Cardiac muscle cell (in vitro differentiated cells and primary cell): ENCODE data around the gene OR51E1. TPM values are rescaled to one million over a fixed set of nuclear protein-coding genes. Genes with fewer than 3 reads are reported as not detected.

ENCODE experiments used
- DNase-seq, 2 donors: peaks; one replicate each; pipeline versions ENCODE4 v3.0.0 to v3.0.0-alpha.2; 2010 to 2017; ENCODE audit warnings: low read depth in 1 of 2, low spot score in 1 of 2
- H3K27ac ChIP-seq: fragments of 200-600 bp; sonication (generic); 2 replicates; pipeline ENCODE4 v1.5.1; 2016
- H3K27me3 ChIP-seq: fragments of 200-600 bp; sonication (generic); 2 replicates; pipeline ENCODE4 v1.6.0; 2016; ENCODE audit warnings: control low read depth
- H3K36me3 ChIP-seq: fragments of 200-600 bp; sonication (generic); 2 replicates; pipeline ENCODE4 v1.5.1; 2016; ENCODE audit warnings: control low read depth
- H3K4me1 ChIP-seq: fragments of 200-600 bp; sonication (generic); 2 replicates; pipeline ENCODE4 v1.8.1; 2017; ENCODE audit warnings: low read depth, mild to moderate bottlenecking, mixed run types
- H3K4me3 ChIP-seq: fragments of 200-600 bp; sonication (generic); 2 replicates; pipeline ENCODE4 v1.5.1; 2016; ENCODE audit warnings: mild to moderate bottlenecking
- H3K9me3 ChIP-seq: fragments of 200-600 bp; sonication (generic); 2 replicates; pipeline ENCODE4 v1.5.1; 2017; ENCODE audit warnings: low read depth, mild to moderate bottlenecking, control low read depth
- CTCF ChIP-seq: IDR thresholded peaks from 2 replicates; pipeline ENCODE4 v1.5.1; 2012; ENCODE audit warnings: low read depth, mild to moderate bottlenecking, low read length
- polyA plus RNA-seq: library from polyadenylated mRNA; unstranded; fragments of >200 nt; fragmentation: Nextera tagmentation; extraction: Ambion mirVana; gene quantifications from 2 replicates; pipeline ENCODE4 v1.2.1, GENCODE V29; 2016
- total RNA-seq: library from RNA; depleted of rRNA; stranded (reverse); fragments of >200 nt; gene quantifications from 2 replicates; pipeline ENCODE4 v1.2.3, GENCODE V29; 2016

Gene OR51E1
- total and polyA plus RNA-seq, 2 experiments from 2014 or later: not detected

DNA sequence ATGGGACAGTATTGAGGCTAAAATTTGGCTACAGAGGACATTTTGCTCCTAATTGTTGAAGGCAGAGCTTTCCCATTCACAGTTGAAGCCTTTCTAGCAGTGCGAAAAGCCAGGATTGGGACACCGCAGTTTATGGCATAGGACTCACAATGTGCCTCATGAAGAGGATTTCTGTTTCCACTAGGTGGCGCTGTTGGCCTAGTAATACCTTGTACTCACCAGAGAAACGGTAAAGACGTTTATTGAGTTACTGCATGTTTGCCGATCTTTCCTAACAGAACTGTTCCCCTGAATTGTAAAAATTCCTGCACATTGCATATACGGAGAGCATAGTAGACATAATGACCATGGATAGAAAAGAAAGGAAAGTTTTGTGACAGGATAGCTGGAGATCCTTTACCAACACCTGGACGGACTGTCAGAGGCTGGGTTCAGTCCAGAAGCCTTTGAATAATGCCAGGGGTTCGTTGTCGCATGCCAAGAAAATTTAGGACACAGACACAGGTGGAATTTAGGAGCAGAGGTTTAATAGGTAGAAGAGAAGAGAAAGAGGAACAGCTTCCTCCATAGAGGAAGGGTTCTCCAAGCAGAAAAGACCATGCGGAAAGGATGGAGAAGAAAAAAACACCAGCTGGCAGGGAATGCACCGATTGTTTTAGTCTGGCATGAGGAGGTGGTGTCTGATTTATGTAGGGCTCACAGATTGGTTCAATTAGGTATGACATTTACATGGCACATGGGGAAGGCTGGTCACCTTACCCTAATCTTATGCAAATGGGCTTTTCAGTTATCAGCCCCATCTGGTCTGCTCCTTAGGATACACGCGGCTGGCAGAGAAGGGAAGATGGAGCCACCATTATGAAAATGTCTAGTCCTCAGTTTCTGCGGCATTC is 17.3 kb upstream of the OR51E1 start:
- H3K36me3 ChIP-seq: no peaks in the 10 kb centered on the region
- TF ChIP-seq CTCF: peak; percentile 67
- H3K27me3 ChIP-seq: no peaks in the 10 kb centered on the region
- peak; percentile 85 to 89 for DNase-seq
- no peaks in the 10 kb centered on the region for H3K4me1 ChIP-seq
- no peaks in the 10 kb centered on the region for H3K9me3 ChIP-seq
- H3K4me3 ChIP-seq: no peak overlapping the region
- no peak overlapping the region for H3K27ac ChIP-seq

DNA sequence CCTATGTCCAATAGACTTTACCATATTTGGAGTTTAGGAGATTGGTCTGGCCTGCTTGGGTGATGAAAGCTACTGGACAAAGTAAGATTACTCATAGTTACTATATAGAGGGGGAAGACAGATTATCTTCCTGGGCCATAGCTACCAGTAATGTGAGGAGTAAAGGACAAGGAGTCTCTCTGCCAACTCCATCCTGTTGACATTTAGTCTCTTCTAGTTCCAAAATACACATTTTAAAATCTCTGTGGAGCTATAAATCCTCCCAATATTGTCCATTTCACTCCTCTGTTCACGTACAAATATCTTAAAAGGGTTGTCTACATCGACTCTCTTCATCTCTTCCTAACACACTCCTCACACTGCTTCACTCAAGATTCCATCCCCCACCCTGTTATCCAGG is 7.6 kb upstream of the OR51E1 start:
- H3K4me1 ChIP-seq: no peaks in the 10 kb centered on the region
- H3K27me3 ChIP-seq: peaks cover 5% of the 10 kb centered on the region
- TF ChIP-seq CTCF: no peak
- no peaks in the 10 kb centered on the region for H3K9me3 ChIP-seq
- DNase-seq: no peak
- no peak overlapping the region for H3K4me3 ChIP-seq
- H3K27ac ChIP-seq: no peak overlapping the region
- no peaks in the 10 kb centered on the region for H3K36me3 ChIP-seq

DNA sequence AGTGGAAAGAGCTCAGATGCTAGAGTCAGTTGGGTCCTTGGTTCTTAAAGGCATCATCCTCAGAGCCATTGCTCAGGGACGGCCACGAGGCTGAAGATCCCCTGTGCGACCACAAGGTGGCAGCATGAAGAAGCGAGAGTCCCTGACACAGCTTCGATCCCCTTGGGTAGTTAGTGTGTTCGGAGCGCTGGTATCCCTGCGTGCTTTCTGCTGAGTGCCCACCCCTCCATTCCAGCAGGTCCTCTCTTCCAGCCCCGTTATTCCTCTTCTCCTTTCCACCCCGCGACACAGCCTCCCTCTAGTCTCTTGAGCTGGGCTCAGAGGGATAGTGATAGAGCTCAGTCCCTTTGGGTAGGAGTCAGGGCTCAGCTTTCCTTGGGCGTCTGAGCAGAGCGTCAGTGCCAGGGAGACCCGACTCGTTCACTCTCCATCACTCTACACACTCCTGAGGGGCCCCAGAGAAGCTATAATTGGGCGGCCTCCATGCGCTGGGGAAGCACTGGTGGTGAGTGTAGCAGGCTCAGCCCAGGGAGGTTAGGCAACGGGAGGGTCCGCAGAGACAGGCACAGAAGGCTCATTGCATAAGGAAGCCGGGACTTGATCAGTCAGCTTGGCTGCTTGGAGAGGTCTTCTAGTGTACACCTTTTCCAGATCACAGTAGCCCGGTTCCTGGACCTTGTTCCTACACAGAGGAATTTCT is 6.7 kb upstream of the OR51E1 start, which contains the start of gene OR51D1:
OR51D1 (plus strand) TSS at position 516 of the 700 bp plus-strand sequence. CDS start 2,314 bp downstream, outside the sequence.
- TF ChIP-seq CTCF: peak; percentile 94
- no peaks in the 10 kb centered on the region for H3K4me1 ChIP-seq
- no peaks in the 10 kb centered on the region for H3K9me3 ChIP-seq
- peak; percentile 77 to 80 for DNase-seq
- peaks cover 5% of the 10 kb centered on the region for H3K27me3 ChIP-seq
- H3K4me3 ChIP-seq: no peak within 1 kb of the TSS
- no peak within 1 kb of the TSS for H3K27ac ChIP-seq
- H3K36me3 ChIP-seq: no peaks in the 10 kb centered on the region

DNA sequence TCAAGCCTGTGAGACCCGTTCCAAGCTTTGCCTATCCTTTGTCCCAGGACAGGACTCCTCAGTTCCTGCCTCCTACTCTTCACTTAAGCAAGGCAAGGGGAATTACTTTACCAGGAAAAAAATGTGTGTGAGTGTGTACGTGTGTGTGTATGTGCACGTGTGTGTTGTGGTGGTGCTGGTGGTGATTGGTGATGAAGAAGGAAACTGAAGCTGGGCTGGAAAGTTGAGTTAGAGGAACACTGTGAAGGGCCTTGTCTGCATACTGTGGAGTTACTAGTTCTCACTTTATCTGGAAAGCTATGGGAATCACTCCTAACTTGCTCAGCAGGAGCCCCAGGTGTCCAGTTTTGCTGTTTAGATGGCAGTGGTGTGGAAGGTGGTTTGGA is 6.1 kb upstream of the OR51E1 start:
- H3K4me1 ChIP-seq: no peaks in the 10 kb centered on the region
- no peak for TF ChIP-seq CTCF
- no peak overlapping the region for H3K4me3 ChIP-seq
- H3K27me3 ChIP-seq: peaks cover 5% of the 10 kb centered on the region
- H3K9me3 ChIP-seq: no peaks in the 10 kb centered on the region
- no peaks in the 10 kb centered on the region for H3K36me3 ChIP-seq
- no peak overlapping the region for H3K27ac ChIP-seq
- no peak for DNase-seq

GRCh38 chr11:4639931-4640330 is 3.9 kb upstream of the OR51E1 start:
- H3K4me1 ChIP-seq: no peaks in the 10 kb centered on the region
- no peaks in the 10 kb centered on the region for H3K36me3 ChIP-seq
- H3K9me3 ChIP-seq: no peaks in the 10 kb centered on the region
- H3K27me3 ChIP-seq: peaks cover 5% of the 10 kb centered on the region
- DNase-seq: no peak
- no peak overlapping the region for H3K4me3 ChIP-seq
- no peak overlapping the region for H3K27ac ChIP-seq
- no peak for TF ChIP-seq CTCF
